PC-9 (cell line): ENCODE results near the gene MASP2.

Experiments used
- CTCF ChIP-seq: fragments of 200-600 bp; sonication (generic); conservative IDR thresholded peaks from 2 replicates; pipeline ENCODE4 v1.6.1; 2017; ENCODE audit warnings: mixed run types, antibody characterized with exemption, mild to moderate bottlenecking, moderate library complexity
- EZH2 ChIP-seq: fragments of 200-600 bp; sonication (generic); IDR thresholded peaks from 2 replicates; pipeline ENCODE4 v1.8.0; 2017; ENCODE audit warnings: antibody characterized with exemption, low read depth

- TF ChIP-seq CTCF (no peak), EZH2 (no peak)
Measured at GRCh38 chr1:11026903-11027302, 20.1 kb downstream of the MASP2 start.
